LNCaP clone FGC (cell line): ENCODE data around the gene FBXO8.
A peak's percentile ranks its signal among the peaks of the same experiment; 100 is the strongest.

ENCODE experiments used
- DNase-seq: peaks from one replicate; pipeline ENCODE4 v3.0.0-alpha.2; 2011; ENCODE audit warnings: low read depth
- H3K4me3 ChIP-seq: 2 replicates; pipeline ENCODE4 v1.5.1; 2011; ENCODE audit warnings: mild to moderate bottlenecking, low read depth, low read length, control low read depth
- CTCF ChIP-seq: IDR thresholded peaks from 2 replicates; pipeline ENCODE4 v1.5.1; 2012; ENCODE audit warnings: mild to moderate bottlenecking; ENCODE audit not compliant: control insufficient read depth, insufficient read depth; ENCODE audit errors: extremely low read depth

The FBXO8 gene

GRCh38 chr4:174213731-174214100 lies 69.8 kb downstream of the FBXO8 start:
- no peak for TF ChIP-seq CTCF
- H3K4me3 ChIP-seq: no peak overlapping the region
- no peak for DNase-seq

GRCh38 chr4:174212061-174212460 lies 71.4 kb downstream of the FBXO8 start:
- H3K4me3 ChIP-seq: no peak overlapping the region
- DNase-seq: no peak
- TF ChIP-seq CTCF: no peak

- no peak overlapping the region for H3K4me3 ChIP-seq
- no peak for TF ChIP-seq CTCF
- DNase-seq: no peak
Measured at GRCh38 chr4:174211622-174212044, 71.8 kb downstream of the FBXO8 start.

GRCh38 chr4:174210952-174211490 lies 72.4 kb downstream of the FBXO8 start:
- TF ChIP-seq CTCF: no peak
- no peak overlapping the region for H3K4me3 ChIP-seq
- no peak for DNase-seq

GRCh38 chr4:174210354-174210753 lies 73.1 kb downstream of the FBXO8 start:
- TF ChIP-seq CTCF: peak; percentile 37
- H3K4me3 ChIP-seq: no peak overlapping the region
- no peak for DNase-seq

GRCh38 chr4:174209341-174209740 lies 74.1 kb downstream of the FBXO8 start:
- H3K4me3 ChIP-seq: no peak overlapping the region
- TF ChIP-seq CTCF: no peak
- no peak for DNase-seq

GRCh38 chr4:174207367-174207766 lies 76.1 kb downstream of the FBXO8 start:
- DNase-seq: no peak

More at GRCh38 chr4:174207367-174207766, 76.1 kb downstream of the FBXO8 start:
- no peak for TF ChIP-seq CTCF
- no peak overlapping the region for H3K4me3 ChIP-seq
